ENCODE measurements around the gene SHOC2. TPM values are rescaled to one million over a fixed set of nuclear protein-coding genes. Genes with fewer than 3 reads are reported as not detected.

The SHOC2 gene
- 15.4 to 26.0 TPM (median 17.3 TPM) in 5 replicates for total RNA-seq (2022; extraction: Qiagen RNA extraction; ENCODE audit: low read depth)

GRCh38 chr10:110919349-110919931, at the start of gene SHOC2:
Gene SHOC2, plus strand, starts transcription at chr10:110919604. Its CDS starts 44,755 bp downstream, at chr10:110964359.

GRCh38 chr10:110871298-110872084, 47.9 kb upstream of the SHOC2 start, which contains the start of gene PDCD4:
Gene PDCD4, plus strand, starts transcription at chr10:110871928. Its CDS starts 4,100 bp downstream, at chr10:110876028.

GRCh38 chr10:110918643-110919348, 608 bp upstream of the SHOC2 start, which contains the start of gene BBIP1:
Gene BBIP1, minus strand, starts transcription at chr10:110919180. Its CDS starts 1,023 bp downstream, at chr10:110918157.

Other genes starting within 250 kb of the SHOC2 start
- gene PDCD4, start 47.7 kb upstream of the SHOC2 start, total RNA-seq (2022; extraction: Qiagen RNA extraction; ENCODE audit: low read depth) = 28.8 to 41.3 TPM (median 31.5 TPM) in 5 replicates
- gene BBIP1, start 424 bp upstream of the SHOC2 start, total RNA-seq (2022; extraction: Qiagen RNA extraction; ENCODE audit: low read depth) = 35.2 to 46.5 TPM (median 35.6 TPM) in 5 replicates
- gene ADRA2A, start 157.4 kb downstream of the SHOC2 start, total RNA-seq (2022; extraction: Qiagen RNA extraction; ENCODE audit: low read depth) = 0.03 to 0.07 TPM in 2 of 5 replicates, not detected in the others

Data from A549 treated with CpdA at 1 μM for 4 hours (cell line).